Measurements from ENCODE around the gene LSAMP. TPM values are rescaled to one million over a fixed set of nuclear protein-coding genes. Genes with fewer than 3 reads are reported as not detected.
A peak's percentile ranks its signal among the peaks of the same experiment; 100 is the strongest.

The LSAMP gene
- total RNA-seq, 1 experiment from 2014 or later, result not detected

DNA sequence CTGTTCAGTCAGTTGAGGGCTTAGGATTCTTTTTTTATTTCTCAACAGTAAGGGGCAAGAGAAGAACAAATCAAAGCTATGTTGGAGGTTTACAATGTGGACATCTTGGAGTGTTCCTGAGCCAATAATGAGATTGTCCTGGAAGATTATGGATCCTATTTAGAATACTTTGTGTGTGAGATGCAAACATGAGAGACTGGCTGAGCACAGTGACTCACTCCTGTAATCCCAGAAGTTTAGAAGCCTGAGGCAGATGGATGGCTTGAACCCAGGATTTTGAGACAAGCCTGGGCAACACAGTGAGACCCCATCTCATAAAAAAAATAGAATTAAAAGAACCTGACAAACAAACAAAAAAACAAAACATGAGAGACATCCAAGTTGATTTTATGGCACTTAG, 470.3 kb downstream of the LSAMP start:
- Histone ChIP-seq H3K9me2 (ENCODE audit: insufficient read depth) (no peaks in the 10 kb centered on the region), H3K4me2 (peak overlapping the region; percentile 12; the same call in 1 of the 2 replicates), H3K9me3 (ENCODE audit: insufficient read depth, low read depth) (no peaks in the 10 kb centered on the region), H3K36me3 (ENCODE audit: low read depth) (no peaks in the 10 kb centered on the region), H3K27me3 (ENCODE audit: insufficient read depth, low read depth) (no peaks in the 10 kb centered on the region), H2AFZ (no peak overlapping the region), H3K4me3 (no peak overlapping the region), H3K79me2 (ENCODE audit: low read depth) (no peaks in the 10 kb centered on the region), H4K20me1 (ENCODE audit: insufficient read depth) (no peaks in the 10 kb centered on the region), H3K4me1 (replicated peaks; ENCODE audit: insufficient read depth) (no peaks in the 10 kb centered on the region), H3K27ac (no peak overlapping the region), H3F3A (ENCODE audit: insufficient read depth, low read depth) (no peaks in the 10 kb centered on the region)
- CTCF ChIA-PET, result no interaction called here
- TF ChIP-seq CTCF (conservative IDR thresholded peaks at IDR 0.05) (no peak), EZH2 (IDR thresholded peaks at IDR 0.05; ENCODE audit: low read depth) (no peak)
- BruUV-seq (replicated peaks), result no TSS peak
- POLR2A ChIA-PET (ENCODE audit: unreplicated experiment), result no interaction called here
- intact Hi-C loops (cut with micrococcal nuclease; ENCODE audit: unreplicated experiment), result no loop called here
- no peak for DNase-seq

DNA sequence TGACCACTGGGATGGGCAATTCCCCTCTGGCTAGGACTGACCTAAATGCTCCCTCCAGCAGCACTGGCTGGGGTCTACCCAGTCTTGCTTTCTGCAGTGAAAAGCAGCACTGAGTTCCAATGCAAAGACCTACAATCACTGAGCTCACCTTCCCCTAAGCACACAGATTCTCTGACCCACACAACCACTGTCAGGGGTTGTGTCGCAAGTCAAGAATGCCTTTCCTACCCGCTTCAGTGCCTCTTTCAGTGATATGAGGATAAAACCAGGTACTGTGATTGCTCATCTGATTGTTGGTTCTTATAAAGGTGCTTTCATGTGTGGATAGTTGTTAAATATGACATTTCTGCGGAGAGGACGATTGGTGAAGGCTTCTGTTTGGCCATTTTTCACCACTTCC, 476.4 kb downstream of the LSAMP start:
- Histone ChIP-seq H3K36me3 (ENCODE audit: low read depth) (no peaks in the 10 kb centered on the region), H3K9me3 (ENCODE audit: insufficient read depth, low read depth) (no peaks in the 10 kb centered on the region), H2AFZ (no peak overlapping the region), H3K79me2 (ENCODE audit: low read depth) (no peaks in the 10 kb centered on the region), H3K4me1 (replicated peaks; ENCODE audit: insufficient read depth) (no peaks in the 10 kb centered on the region), H3F3A (ENCODE audit: insufficient read depth, low read depth) (no peaks in the 10 kb centered on the region), H4K20me1 (ENCODE audit: insufficient read depth) (no peaks in the 10 kb centered on the region), H3K4me2 (no peak overlapping the region), H3K4me3 (no peak overlapping the region), H3K27ac (no peak overlapping the region), H3K27me3 (ENCODE audit: insufficient read depth, low read depth) (no peaks in the 10 kb centered on the region), H3K9me2 (ENCODE audit: insufficient read depth) (no peaks in the 10 kb centered on the region)
- intact Hi-C loops (cut with micrococcal nuclease; ENCODE audit: unreplicated experiment), result no loop called here
- BruUV-seq (replicated peaks), result no TSS peak
- no peak for DNase-seq
- no peak for TF ChIP-seq EZH2 (IDR thresholded peaks at IDR 0.05; ENCODE audit: low read depth)
- no peak for TF ChIP-seq CTCF (conservative IDR thresholded peaks at IDR 0.05)
- POLR2A ChIA-PET (ENCODE audit: unreplicated experiment), result no interaction called here
- CTCF ChIA-PET, result no interaction called here

DNA sequence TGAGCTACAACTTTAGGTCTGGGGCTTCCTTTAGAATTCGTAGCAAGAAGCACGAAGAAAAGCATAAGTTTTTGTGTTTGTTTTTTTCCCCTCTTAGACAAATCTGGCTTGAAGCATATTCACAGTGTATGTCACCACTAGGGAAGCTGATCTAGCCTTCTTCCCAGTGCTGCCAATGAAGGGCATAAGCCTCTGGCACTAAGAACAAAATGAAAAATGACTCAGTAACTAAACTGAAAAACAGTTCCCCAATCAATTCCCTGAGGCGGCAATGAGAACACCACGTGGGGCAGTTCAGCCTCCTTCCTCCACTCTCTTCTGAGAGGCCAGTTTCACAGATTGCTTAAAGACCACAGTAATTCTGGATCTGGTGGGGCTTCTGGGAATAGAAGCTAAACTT, 483.9 kb downstream of the LSAMP start:
- POLR2A ChIA-PET (ENCODE audit: unreplicated experiment), result no interaction called here
- Histone ChIP-seq H3K4me2 (no peak overlapping the region), H3K36me3 (ENCODE audit: low read depth) (no peaks in the 10 kb centered on the region), H3K4me1 (replicated peaks; ENCODE audit: insufficient read depth) (no peaks in the 10 kb centered on the region), H3K27ac (no peak overlapping the region), H3K9me2 (ENCODE audit: insufficient read depth) (no peaks in the 10 kb centered on the region), H2AFZ (no peak overlapping the region), H3F3A (ENCODE audit: insufficient read depth, low read depth) (no peaks in the 10 kb centered on the region), H3K4me3 (no peak overlapping the region), H3K79me2 (ENCODE audit: low read depth) (no peaks in the 10 kb centered on the region), H3K27me3 (ENCODE audit: insufficient read depth, low read depth) (no peaks in the 10 kb centered on the region), H4K20me1 (ENCODE audit: insufficient read depth) (no peaks in the 10 kb centered on the region), H3K9me3 (ENCODE audit: insufficient read depth, low read depth) (no peaks in the 10 kb centered on the region)
- DNase-seq, result no peak
- no TSS peak for BruUV-seq (replicated peaks)
- intact Hi-C loops (cut with micrococcal nuclease; ENCODE audit: unreplicated experiment), result no loop called here
- TF ChIP-seq EZH2 (IDR thresholded peaks at IDR 0.05; ENCODE audit: low read depth) (no peak), CTCF (conservative IDR thresholded peaks at IDR 0.05) (no peak)
- CTCF ChIA-PET, result no interaction called here

Data from PC-9 (cell line).